GM12878 (cell line): ENCODE measurements around the gene RRBP1. TPM values are rescaled to one million over a fixed set of nuclear protein-coding genes. Genes with fewer than 3 reads are reported as not detected.

Experiments
- ATAC-seq: fragments of 200-7000 bp; cut with Tn5 transposase; 3 replicates; pipeline ENCODE4 v1.9.1; 2020; ENCODE audit warnings: mild to moderate bottlenecking, moderate library complexity
- BruUV-seq: library from RNA; stranded (reverse); fragments of 400-500 nt; replicated peaks from 2 replicates; lab custom pipeline; 2021; lab: Mats Ljungman, UMichigan
- CTCF ChIA-PET: fragments of 300-600 bp; sonication (Branson Sonifier 250); formaldehyde crosslinking; extraction: SDS; loops from one replicate; lab custom pipeline; 2021; ENCODE audit warnings: inconsistent platforms; lab: Yijun Ruan, JAX
- POLR2A ChIA-PET: fragments of 350-600 bp; formaldehyde crosslinking; extraction: SDS; loops from one replicate; lab custom pipeline; 2021; ENCODE audit warnings: inconsistent platforms; lab: Charles Lee
- RAD21 ChIA-PET: fragments of 300-600 bp; sonication (Branson Sonifier 250); formaldehyde crosslinking; loops from one replicate; lab custom pipeline; 2023; ENCODE audit warnings: antibody characterized with exemption; ENCODE audit not compliant: unreplicated experiment; lab: Charles Lee
- SMC1A ChIA-PET: fragments of 300-600 bp; sonication (Branson Sonifier 250); formaldehyde crosslinking; loops from one replicate; lab custom pipeline; 2023; ENCODE audit not compliant: unreplicated experiment, uncharacterized antibody; lab: Charles Lee
- DNase-seq: peaks from one replicate; pipeline ENCODE4 v3.0.0-alpha.2; 2011; ENCODE audit warnings: low read depth, low spot score
- FAIRE-seq: peaks from 3 replicates; lab custom pipeline; 2011; peaks lifted over from hg19 to GRCh38; lab: Jason Lieb, UNC
- H2AFZ ChIP-seq: 2 replicates; pipeline ENCODE4 v1.6.0; 2011; ENCODE audit warnings: low read depth, low read length, control low read depth; ENCODE audit not compliant: control insufficient read depth
- H3K27ac ChIP-seq: 2 replicates; pipeline ENCODE4 v1.5.1; 2011; ENCODE audit warnings: control low read depth; ENCODE audit not compliant: control insufficient read depth, insufficient read depth
- H3K27me3 ChIP-seq, 2 experiments: replicated peaks in 1 of 2; 2 replicates each; pipeline versions ENCODE4 v1.6.0 to v1.6.1; 2011; ENCODE audit warnings: low read length in 1 of 2; ENCODE audit not compliant: control insufficient read depth in 2 of 2, insufficient read depth in 2 of 2
- H3K36me3 ChIP-seq, 2 experiments: 2 replicates each; pipeline ENCODE4 v1.5.1; 2011; ENCODE audit warnings: low read length in 1 of 2; ENCODE audit not compliant: control insufficient read depth in 2 of 2, insufficient read depth in 2 of 2
- H3K4me1 ChIP-seq: 2 replicates; pipeline ENCODE4 v1.6.1; 2011; ENCODE audit warnings: mild to moderate bottlenecking, low read length, moderate library complexity, mixed read lengths; ENCODE audit not compliant: control insufficient read depth, insufficient read depth
- H3K4me2 ChIP-seq: 2 replicates; pipeline ENCODE4 v1.6.0; 2011; ENCODE audit warnings: control low read depth; ENCODE audit not compliant: control insufficient read depth, insufficient read depth
- H3K4me3 ChIP-seq: fragments of 200-600 bp; sonication (generic); 2 replicates; pipeline ENCODE4 v1.5.1; 2016
- H3K79me2 ChIP-seq: 2 replicates; pipeline ENCODE4 v1.6.0; 2011; ENCODE audit warnings: low read length; ENCODE audit not compliant: control insufficient read depth, insufficient read depth
- H3K9ac ChIP-seq: 2 replicates; pipeline ENCODE4 v1.8.0; 2011; ENCODE audit warnings: low read length, control low read depth, mixed read lengths; ENCODE audit not compliant: control insufficient read depth, insufficient read depth
- H3K9me3 ChIP-seq: replicated peaks from 3 replicates; pipeline ENCODE4 v1.5.1; 2011; ENCODE audit warnings: mild to moderate bottlenecking, low read length; ENCODE audit not compliant: control insufficient read depth, insufficient read depth
- H4K20me1 ChIP-seq: 2 replicates; pipeline ENCODE4 v1.6.0; 2011; ENCODE audit not compliant: control insufficient read depth, insufficient read depth
- CBX5 ChIP-seq: sonication (generic); IDR thresholded peaks from 2 replicates; pipeline ENCODE4 v1.6.1; 2016; ENCODE audit warnings: low read depth, moderate library complexity, mild to moderate bottlenecking, inconsistent platforms
- CTCF ChIP-seq, 3 experiments: IDR thresholded peaks in 2 of 3; conservative IDR thresholded peaks in 1 of 3; 2 replicates each; pipeline ENCODE4 v1.5.1; 2011; ENCODE audit warnings: low read depth in 3 of 3, low read length in 3 of 3, mild to moderate bottlenecking in 3 of 3, control low read depth in 2 of 3, moderate library complexity in 2 of 3, inconsistent platforms in 1 of 3, mixed read lengths in 1 of 3; ENCODE audit not compliant: control insufficient read depth in 2 of 3, insufficient read depth in 1 of 3; ENCODE audit errors: extremely low read depth in 1 of 3
- FOXK2 ChIP-seq: fragments of 450-650 bp; IDR thresholded peaks from 2 replicates; pipeline ENCODE4 v1.6.1; 2017; ENCODE audit warnings: mild to moderate bottlenecking, moderate library complexity
- MLLT1 ChIP-seq: fragments of 450-650 bp; IDR thresholded peaks from 2 replicates; pipeline ENCODE4 v1.6.1; 2016; ENCODE audit warnings: mild to moderate bottlenecking
- NR2C2 ChIP-seq: IDR thresholded peaks from 2 replicates; pipeline ENCODE4 v1.6.1; 2011; ENCODE audit warnings: borderline replicate concordance, low read depth; ENCODE audit not compliant: control insufficient read depth, insufficient read length
- RAD21 ChIP-seq: IDR thresholded peaks from 2 replicates; pipeline ENCODE4 v1.6.1; 2011; ENCODE audit warnings: mild to moderate bottlenecking, low read depth, low read length, moderate library complexity; ENCODE audit not compliant: insufficient read depth
- YY1 ChIP-seq: IDR thresholded peaks from 2 replicates; pipeline ENCODE4 v1.6.1; 2011; ENCODE audit warnings: low read depth, mild to moderate bottlenecking, low read length
- ZNF274 ChIP-seq: IDR thresholded peaks from one replicate; pipeline ENCODE4 v1.8.0; 2011; ENCODE audit not compliant: insufficient read length, insufficient read depth
- WGBS: methylation state at CpG from one replicate; pipeline ENCODE4 v1.1.6; 2016; ENCODE audit warnings: low lambda C conversion rate; ENCODE audit not compliant: insufficient replicate concordance, insufficient coverage; ENCODE audit errors: missing lambda C conversion rate; 5-methylcytosine and 5-hydroxymethylcytosine counted together
- in situ Hi-C: fragments of 300-500 bp; cut with MboI; formaldehyde crosslinking; loops from 9 replicates; pipeline ENCODE4 v1.14.3; 2018; ENCODE audit warnings: mixed read lengths
- intact Hi-C: fragments of 100-400 bp; cut with micrococcal nuclease; formaldehyde crosslinking; loops from one replicate; pipeline ENCODE4 v1.14.2; 2022; ENCODE audit not compliant: unreplicated experiment
- polyA plus RNA-seq, 11 experiments: library from polyadenylated mRNA; depleted of rRNA in 4 of 11; unstranded in 6 of 11; stranded (reverse) in 5 of 11; fragments of >200 nt; fragmentation: Nextera tagmentation in 4 of 11; fragmentation: Illumina TruSeq in 1 of 11; extraction: Ambion mirVana in 4 of 11; extraction: Trizol in 1 of 11; gene quantifications; 1 replicate in 1 of 11; 2 replicates in 10 of 11; pipeline versions ENCODE4 v1.2.1 to v1.2.3, GENCODE V29; 2011 to 2016; ENCODE audit warnings: inconsistent platforms in 2 of 11, missing spikeins in 2 of 11, low read depth in 1 of 11
- total RNA-seq, 4 experiments: library from RNA; depleted of rRNA in 3 of 4; stranded (reverse); fragments of >200 nt in 3 of 4; fragmentation: Illumina TruSeq in 1 of 4; extraction: Trizol in 1 of 4; gene quantifications; 2 replicates each; pipeline versions ENCODE4 v1.2.1 to v1.2.3, GENCODE V29; 2013 to 2021

The RRBP1 gene
- total and polyA plus RNA-seq, 10 of the 15 experiments (the other 5 are each of a cell fraction or from before 2014, with no cell fraction given): 1.2 to 57.4 (median 24.6) TPM

DNA sequence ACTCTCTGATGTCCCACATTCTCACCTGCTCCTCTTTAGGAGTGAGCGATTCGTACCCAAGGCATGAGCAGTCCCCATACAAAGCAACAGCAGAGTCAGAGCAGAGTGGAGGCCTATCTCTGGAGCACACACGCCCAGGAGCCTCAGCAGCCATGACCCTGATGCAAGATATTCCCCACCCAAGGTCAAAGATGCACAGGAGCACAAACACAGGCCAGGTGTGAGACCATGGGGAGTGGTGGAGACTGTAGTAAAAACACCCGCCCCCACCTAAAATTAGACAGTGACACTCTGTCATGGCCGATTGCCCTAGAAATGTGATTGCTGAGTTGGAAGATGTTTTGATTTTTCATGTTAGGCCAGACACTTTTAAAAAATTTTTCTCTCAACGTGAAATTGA is 21.4 kb downstream of the RRBP1 start:
- Histone ChIP-seq H4K20me1 (0 out of 2 replicates have a peak, but pooled peaks cover 2% of the 10 kb centered on the region), H2AFZ (no peak overlapping the region), H3K4me1 (peaks cover 13% of the 10 kb centered on the region), H3K27ac (no peak overlapping the region)
- CTCF ChIA-PET: no interaction called here
- no TSS peak for BruUV-seq
- ATAC-seq: no peak
- TF ChIP-seq ZNF274 (no peak), RAD21 (no peak), NR2C2 (no peak)
- TF ChIP-seq, all 136 proteins: peak for 0
- no peaks in the 10 kb centered on the region for H3K27me3 ChIP-seq
- no peak for DNase-seq
- ChIA-PET POLR2A (no interaction called here), SMC1A (no interaction called here), RAD21 (no interaction called here)
- H3K9me3 ChIP-seq: no peaks in the 10 kb centered on the region; the same call in 1 of the 3 replicates
- H3K4me3 ChIP-seq: no peak overlapping the region
- peaks cover 19% of the 10 kb centered on the region for H3K79me2 ChIP-seq
- H3K4me2 ChIP-seq: no peak overlapping the region
- WGBS: 81% methylated on average over 6 of the region's 6 CpGs
- no peak overlapping the region for H3K9ac ChIP-seq
- H3K36me3 ChIP-seq: peaks cover 2% of the 10 kb centered on the region in 2 experiments; a peak in 2 of 4 replicates
- in situ Hi-C loops (no loop called here), intact Hi-C loops (no loop called here)
- FAIRE-seq: no peak

GRCh38 chr20:17659801-17660200 is 22.2 kb downstream of the RRBP1 start:
- 0 out of 2 replicates have a peak, but pooled peaks cover 2% of the 10 kb centered on the region for H4K20me1 ChIP-seq
- no peak overlapping the region for H2AFZ ChIP-seq
- no peaks in the 10 kb centered on the region; the same call in 1 of the 3 replicates for H3K9me3 ChIP-seq
- BruUV-seq: no TSS peak
- DNase-seq (no peak), FAIRE-seq (no peak), ATAC-seq (no peak)
- no peak overlapping the region for H3K4me3 ChIP-seq
- ChIA-PET POLR2A (no interaction called here), CTCF (no interaction called here), SMC1A (no interaction called here), RAD21 (no interaction called here)
- H3K36me3 ChIP-seq: peaks cover 2% of the 10 kb centered on the region in 2 experiments; a peak in 2 of 4 replicates
- intact Hi-C loops: loop anchor here (10.0 kb wide), 1 partner anchor 235 kb away; no protein-coding TSS in a partner anchor
- H3K79me2 ChIP-seq: peaks cover 17% of the 10 kb centered on the region
- no peak overlapping the region for H3K27ac ChIP-seq
- WGBS: 89% methylated on average over 5 of the region's 5 CpGs
- peaks cover 13% of the 10 kb centered on the region for H3K4me1 ChIP-seq
- no peak overlapping the region for H3K9ac ChIP-seq
- in situ Hi-C loops: no loop called here
- no peaks in the 10 kb centered on the region for H3K27me3 ChIP-seq
- H3K4me2 ChIP-seq: no peak overlapping the region
- no peak for TF ChIP-seq CBX5
- TF ChIP-seq CTCF (IDR thresholded peaks at IDR 0.05 in 2 of 3, conservative IDR thresholded peaks at IDR 0.05 in 1 of 3; ENCODE audit: control insufficient read depth in 2 of 3, extremely low read depth in 1 of 3, insufficient read depth in 1 of 3, low read depth in 3 of 3, low read length in 3 of 3): peak in 1 of 3 experiments; percentile 14; a peak in 1 of 6 replicates
- TF ChIP-seq MLLT1: no peak
- TF ChIP-seq YY1: 0 out of 2 replicates have a peak, but pooled peaks have one; percentile 14
- no peak for TF ChIP-seq FOXK2
